ENCODE measurements around the gene USF2.
"Not testable (repeated sequence)": the region's sequence is repeated elsewhere in the genome, so short reads cannot be mapped to it uniquely, and the experiment has no call there.

The USF2 gene, protein sequence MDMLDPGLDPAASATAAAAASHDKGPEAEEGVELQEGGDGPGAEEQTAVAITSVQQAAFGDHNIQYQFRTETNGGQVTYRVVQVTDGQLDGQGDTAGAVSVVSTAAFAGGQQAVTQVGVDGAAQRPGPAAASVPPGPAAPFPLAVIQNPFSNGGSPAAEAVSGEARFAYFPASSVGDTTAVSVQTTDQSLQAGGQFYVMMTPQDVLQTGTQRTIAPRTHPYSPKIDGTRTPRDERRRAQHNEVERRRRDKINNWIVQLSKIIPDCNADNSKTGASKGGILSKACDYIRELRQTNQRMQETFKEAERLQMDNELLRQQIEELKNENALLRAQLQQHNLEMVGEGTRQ

DNA sequence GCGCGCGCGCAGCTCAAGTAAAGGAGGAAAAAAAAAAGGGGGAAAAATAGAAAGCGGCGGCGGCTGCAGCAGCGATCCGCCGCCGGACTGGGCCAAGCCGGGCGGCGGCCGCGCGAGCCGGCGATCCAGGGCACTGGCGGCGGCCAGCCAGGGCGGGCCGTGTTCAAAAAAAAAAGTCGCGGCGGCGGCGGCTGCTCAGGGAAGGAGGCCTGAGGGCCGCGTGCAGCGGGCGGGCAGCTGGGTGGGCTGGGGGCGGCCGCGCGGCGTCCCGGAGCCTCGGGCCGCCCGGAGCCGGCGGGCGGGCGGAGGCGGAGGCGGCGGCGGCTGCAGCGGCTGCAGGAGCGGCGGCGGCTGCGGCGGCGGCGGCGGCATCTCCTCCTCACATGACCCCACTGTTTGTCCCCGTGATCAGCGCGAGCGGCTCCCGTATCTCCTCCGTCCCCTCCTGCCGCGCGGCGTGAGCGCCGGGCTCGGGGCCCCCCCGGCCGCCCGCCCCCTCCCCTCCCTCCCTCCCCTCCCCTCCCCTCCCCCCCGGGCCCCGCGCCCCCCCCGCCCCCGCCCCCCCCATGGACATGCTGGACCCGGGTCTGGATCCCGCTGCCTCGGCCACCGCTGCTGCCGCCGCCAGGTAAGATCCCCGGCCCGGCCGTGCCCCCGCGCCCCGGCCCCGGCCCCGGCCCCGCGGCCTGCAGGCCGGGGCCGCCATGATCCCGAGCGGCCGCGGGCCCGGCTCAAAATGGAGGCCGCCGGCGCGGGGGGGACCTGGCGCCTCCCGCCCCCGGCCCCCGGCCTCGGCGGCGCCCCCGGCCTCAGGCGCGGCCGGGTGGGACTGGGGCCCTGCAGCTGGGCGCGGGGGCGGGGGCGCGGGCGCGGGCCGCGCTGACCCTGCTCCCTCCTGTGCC lies at the start of gene USF2:
USF2 (plus strand) TSS at position 427 of the 902 bp plus-strand sequence; CDS start at position 567, 140 bp downstream.
- intact Hi-C loops (cut with DNase I): loop anchor here (5.0 kb wide), 1 partner anchor 126 kb away; the partner anchor contains the start of gene FXYD7
- peak; percentile 67 to 95 (median 87) for DNase-seq

DNA sequence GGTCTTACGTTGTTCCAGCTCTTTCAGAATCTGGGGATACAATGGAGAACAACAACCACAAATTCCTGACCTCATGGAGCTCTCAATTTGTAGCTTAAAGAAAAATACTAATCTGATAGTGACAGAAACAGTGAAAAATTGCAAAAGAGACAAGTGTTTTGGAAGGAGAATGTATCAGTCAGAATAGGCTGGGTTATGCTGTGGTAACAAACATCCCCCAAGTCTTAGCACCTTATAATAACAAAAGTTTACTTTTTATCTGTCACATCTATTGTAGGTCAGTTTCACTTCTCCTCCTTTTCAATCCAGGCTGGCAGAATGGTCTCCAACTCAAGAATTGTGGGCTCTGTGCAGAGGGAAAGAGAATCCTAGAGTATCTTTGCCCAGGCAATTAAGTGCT lies 49.8 kb upstream of the USF2 start:
- intact Hi-C loops (cut with DNase I): no loop called here
- no peak for DNase-seq

DNA sequence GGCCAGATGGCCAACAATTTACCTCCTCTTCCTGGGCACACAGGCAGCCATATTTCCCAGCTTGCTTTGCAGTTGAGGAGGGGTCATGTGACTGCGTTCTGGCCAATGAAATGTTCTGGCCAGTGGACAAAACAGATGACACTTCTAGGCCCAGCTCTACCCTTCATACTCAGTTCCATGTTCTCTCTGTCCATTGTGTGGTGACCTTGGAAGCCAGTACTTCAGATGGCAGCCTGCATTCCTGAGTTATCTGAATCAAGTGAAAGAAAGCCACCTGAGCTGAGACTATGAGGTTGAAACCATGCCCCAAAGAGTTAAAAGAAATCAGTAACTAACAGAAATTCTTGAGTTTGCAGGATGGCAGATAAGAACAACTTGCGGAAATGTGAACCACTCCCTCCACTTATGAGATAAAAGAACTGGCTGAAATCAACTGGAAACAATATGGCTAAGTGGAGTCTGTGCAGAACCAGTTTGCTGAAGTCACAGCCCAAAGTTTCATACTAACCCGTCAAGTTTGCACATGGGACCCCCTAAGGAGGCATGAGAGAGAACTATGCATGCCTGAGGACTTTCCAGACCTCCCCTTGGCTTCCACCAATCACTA lies 48.3 kb upstream of the USF2 start:
- DNase-seq: no peak
- intact Hi-C loops (cut with DNase I): no loop called here

DNA sequence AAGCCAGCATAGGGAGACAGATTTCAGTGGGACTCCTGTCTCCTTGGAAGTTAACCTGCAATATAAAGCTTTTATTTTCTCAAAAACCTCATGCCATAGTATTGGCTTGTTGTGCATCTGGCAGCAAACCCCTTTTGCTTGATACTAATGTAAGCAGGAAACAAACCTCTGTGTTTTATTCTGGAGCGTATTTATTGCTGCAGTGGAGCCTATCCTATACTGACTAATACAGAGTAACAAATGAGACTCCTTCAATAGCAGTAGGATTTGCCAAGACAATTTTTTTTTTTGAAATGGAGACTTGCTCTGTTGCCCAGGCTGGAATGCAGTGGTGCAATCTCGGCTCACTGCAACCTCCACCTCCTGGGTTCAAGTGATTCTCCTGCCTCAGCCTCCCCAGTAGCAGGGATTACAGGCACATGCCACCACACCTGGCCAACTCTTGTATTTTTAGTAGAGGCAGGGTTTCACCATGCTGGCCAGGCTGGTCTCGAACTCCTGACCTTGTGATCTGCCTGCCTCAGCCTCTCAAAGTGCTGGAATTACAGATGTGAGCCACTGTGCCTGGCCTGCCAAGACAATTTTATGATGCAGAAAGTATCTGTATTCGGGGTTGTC lies 47.7 kb upstream of the USF2 start:
- DNase-seq; intact Hi-C loops (cut with DNase I): not testable (repeated sequence)

DNA sequence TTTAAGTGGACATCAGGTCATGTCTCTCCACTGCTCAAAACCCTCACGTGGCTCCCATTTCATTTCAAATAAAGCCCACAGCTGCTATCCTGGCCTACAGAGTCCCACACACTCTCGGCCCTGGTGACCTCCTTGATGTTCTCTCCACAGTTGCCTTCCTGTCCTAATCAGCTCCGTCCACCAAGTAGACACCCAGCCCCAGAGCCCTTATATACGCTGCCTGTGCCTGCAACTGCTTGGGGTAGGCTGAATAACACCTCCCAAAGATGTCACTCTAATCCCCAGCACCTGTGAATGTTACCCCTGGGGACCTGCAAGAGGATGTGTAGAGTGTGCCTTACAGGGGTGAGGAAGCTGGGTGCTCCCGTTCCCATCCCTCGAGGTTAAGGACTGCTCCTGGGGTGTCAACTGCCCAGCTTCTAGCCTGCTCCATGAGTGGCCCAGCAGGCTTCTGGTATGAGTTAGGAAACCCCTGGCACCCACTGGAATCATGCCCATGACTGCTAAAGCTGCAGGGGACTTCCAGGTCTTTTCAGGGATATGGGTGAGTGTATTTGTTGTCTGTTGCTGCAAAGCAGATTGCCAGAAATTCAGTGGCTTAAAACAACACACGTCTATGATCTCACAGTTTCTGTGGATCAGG lies 46.3 kb upstream of the USF2 start:
- intact Hi-C loops (cut with DNase I): no loop called here
- DNase-seq: no peak

DNA sequence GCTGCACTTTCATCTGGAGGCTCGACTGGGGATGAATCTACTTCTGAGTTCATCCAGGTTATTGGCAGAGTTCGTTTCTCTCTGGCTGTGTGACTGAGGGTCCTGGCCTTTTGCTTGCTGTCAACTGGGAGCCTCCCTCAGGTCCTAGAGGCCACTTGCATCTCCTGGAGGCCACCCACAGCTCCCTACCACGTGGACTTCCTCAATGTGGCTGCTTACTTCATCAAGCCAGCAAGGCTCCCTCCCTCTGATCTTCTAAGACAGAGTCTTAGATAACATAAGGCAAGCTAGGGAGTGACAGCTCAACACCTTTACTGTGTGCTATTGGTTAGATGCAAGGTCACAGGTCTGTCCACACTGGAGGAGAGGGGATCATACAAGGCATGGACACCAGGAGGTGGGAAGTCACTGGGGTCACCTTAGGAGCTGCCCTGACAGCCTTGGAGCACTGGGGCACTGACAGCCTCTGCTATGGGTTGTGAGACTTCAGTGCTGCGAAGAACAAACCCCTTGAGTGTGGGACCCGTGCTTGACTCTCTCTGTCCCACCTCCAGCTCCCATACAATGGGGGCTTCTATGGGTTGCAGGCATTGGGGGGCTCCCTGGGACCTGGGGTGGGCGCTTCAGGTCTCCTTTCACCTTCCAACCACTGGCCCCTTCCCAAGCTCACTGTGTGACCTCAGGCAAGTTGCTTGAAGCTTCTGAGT lies 45.5 kb upstream of the USF2 start:
- intact Hi-C loops (cut with DNase I): no loop called here
- DNase-seq: no peak

DNA sequence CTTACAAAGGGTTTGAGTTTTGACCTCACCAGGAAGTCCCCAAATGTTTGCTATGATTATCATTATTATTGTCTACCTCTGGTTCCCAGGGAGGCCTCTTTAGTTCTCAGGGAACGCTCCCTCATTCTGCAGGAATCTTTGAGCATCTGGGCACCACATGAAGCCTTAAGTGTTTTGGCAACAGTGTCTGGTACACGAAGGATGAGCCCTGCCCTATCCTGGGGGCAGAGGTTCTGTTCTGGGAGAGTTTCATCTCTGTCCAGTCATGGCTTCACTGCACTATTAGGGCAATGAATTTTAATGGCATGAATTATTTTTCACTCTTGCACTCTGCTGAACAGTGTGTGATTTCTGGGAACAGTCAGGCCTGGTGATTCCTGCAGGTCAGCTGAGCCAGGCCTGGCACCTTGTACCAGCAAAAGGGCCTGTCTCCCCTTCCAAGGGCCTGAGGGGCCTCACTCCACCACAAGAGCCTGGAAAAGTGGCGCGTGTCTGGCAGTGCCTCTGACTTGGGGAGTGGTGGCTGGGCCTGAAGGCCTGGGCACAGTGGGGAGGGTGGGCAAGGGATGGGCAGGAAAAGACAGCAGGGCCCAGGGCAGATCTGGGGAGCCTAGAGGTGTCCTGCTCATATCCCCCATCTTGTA lies 44.8 kb upstream of the USF2 start:
- no peak for DNase-seq
- intact Hi-C loops (cut with DNase I): no loop called here

DNA sequence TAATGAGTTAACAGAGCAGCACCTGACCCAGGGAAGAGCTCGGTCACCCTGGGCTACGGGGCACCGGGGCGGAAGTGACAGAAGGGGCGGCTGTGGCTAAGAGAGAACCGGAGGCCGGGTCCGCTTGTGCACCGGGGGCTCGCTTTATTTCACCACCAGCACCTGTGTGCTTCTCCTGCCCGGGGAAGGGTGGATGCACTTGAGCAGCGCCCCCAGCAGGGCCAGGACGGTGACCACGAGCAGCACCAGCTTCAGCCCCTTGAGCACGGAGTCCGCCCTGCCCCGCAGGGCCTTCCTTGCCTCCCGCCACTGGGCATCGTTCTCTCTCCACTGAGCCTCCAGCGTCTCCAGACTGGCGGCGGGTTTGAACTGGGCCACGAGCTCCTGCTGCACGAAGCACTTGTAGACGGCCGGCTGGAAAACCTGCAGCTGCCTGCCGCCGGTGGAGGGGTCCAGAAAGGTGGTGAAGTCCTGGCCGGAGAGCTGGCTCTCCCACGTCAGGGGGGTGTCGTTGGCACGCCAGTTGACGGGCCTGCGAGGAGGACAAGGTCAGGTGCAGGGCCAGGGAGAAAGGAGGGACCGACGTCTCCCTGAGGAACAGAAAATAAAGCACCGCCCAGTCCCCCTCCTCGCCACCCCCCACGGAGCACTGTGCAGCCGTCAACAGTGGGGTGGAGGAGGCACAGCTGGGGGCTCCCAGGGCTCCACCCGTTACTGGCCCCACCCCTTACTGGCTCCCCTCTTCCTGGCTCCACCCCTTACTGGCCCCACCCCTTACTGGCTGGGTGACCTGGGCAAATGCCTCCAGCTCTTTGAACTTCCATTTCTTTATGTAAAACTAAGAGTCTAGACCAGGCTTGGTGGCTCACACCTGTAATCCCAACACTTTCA lies 43.8 kb upstream of the USF2 start:
- DNase-seq: no peak

DNA sequence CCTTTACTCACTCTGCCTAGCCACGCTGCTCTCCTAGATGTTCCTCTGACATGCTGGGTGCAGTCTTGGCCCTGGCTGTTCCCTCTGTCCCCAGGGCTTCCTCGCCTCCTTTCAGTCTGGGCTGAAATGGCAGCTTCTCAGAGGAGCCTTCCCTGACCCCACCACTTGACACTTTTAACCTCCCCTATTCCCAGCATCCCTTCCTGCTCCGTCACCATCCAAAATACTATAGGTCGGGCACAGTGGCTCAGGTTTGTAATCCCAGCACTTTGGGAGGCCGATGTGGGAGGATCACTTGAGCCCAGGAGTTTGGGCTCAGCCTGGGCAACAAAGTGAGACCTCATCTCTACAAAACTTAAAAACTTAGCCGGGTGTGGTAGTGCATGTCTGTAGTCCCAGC lies 42.8 kb upstream of the USF2 start:
- intact Hi-C loops (cut with DNase I): no loop called here
- no peak for DNase-seq

More for the DNA sequence above, 43.8 kb upstream of the USF2 start:
- intact Hi-C loops (cut with DNase I): no loop called here

DNA sequence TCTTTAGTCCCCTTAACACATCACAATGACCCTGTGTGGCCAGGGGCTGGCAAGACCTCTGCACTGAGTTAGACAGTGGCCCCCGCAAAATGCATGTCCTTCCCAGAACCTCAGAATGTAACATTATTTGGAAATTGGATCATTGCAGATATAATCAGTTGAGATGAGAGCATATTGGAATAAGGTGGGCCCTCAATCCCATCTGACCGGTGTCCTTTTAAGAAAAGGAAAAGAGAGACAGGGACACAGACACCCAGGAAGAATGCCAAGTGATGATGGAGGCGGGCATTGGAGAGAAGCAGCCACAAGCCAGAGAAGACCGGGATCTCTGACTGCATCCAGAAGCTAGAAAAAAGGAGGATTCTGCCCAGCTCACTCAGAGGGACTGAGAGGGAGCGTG lies 42.0 kb upstream of the USF2 start:
- DNase-seq: peak in 1 of 42 donors; percentile 26
- intact Hi-C loops (cut with DNase I): no loop called here

DNA sequence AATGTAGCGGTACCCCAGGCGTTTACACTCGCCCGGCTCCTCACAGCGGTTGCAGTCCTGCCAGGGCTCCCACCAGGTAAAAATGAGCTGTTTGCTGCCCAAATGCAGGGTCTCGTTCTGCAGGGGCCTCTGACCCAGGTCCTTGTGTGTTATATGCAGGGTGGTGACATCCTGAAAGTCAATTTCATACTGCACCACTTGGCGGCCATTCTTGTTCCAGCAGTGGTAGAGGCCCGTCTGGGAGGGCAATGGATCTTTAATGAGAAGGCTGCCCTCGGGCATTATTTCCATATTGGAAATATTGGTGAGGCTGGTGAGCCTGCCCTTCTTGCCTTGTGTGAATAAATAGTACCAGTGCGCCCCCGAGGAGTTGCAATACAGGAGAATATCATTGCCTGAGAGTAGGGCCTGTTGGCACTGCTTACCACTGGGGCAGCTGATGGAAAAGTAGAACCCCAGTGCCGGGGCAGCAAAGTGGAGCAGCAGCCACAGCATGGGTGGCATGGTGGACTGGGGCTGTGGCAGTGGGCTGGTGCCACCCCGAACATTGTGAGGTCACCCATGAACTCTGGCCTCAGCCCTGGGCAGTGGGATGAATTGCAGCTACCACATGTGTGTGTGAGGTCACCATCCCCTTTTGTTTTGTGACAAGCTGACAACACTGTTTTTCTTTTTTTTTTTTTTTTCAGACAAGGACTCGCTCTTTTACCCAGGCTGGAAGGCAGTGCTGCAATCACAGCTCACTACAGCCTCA lies 40.4 kb upstream of the USF2 start, which contains the start of gene FAM187B:
FAM187B (minus strand) TSS at position 563 of the 754 bp plus-strand sequence; CDS start at position 504, 59 bp downstream.
- peak in 34 of 42 donors; percentile 14 to 82 (median 54) for DNase-seq
- intact Hi-C loops (cut with DNase I): no loop called here

DNA sequence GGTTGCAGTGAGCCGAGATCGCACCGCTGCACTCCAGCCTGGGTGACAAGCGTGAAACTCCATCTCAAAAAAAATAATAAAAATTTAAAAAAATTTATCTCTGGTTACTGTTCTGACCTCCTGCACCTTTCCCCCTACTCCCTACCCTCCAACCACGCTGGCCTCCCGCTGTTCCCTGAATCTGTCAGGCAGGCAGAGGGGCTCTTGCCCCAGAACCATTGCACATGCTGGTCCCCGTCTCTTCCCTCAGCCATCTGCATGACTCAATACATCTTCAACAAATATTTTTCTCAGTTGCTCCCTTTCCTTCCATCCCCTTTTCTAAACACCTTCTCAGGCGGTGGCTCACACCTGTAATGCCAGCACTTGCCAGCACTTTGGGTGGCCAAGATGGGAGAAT lies 39.2 kb upstream of the USF2 start:
- no peak for DNase-seq
- intact Hi-C loops (cut with DNase I): no loop called here

DNA sequence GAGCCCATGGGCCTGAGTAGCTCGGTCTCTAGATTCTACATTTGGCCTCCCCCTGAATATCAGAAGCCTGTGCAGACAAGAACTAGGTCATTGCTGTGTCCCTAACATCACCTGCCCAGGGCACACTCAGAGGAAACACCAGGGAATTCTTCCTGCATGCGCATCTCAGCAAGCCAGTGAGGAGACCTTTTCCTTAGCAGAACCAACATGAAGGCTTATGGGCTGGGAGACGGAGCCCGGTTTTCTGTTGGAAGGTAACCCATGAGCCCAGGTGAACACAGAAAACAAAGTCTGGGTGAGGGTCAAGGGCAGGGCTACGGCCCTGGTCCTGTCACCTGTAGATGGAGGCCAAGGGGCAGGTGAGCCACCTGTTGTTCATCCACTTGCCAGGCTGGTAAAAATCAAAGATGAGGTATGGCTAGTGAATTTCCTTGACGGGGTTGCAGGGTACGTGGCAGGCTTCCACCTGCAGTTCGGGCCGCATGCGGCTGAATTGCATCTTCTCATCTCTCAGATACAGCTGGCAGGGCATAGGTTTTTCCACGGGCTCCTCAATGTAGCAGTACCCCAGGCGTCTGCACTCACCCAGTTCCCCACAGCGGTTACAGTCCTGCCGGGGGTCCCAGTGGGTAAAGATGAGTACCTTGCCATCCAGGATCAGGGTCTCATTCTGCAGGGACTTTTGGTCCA lies 36.7 kb upstream of the USF2 start:
- intact Hi-C loops (cut with DNase I): no loop called here
- DNase-seq: no peak

DNA sequence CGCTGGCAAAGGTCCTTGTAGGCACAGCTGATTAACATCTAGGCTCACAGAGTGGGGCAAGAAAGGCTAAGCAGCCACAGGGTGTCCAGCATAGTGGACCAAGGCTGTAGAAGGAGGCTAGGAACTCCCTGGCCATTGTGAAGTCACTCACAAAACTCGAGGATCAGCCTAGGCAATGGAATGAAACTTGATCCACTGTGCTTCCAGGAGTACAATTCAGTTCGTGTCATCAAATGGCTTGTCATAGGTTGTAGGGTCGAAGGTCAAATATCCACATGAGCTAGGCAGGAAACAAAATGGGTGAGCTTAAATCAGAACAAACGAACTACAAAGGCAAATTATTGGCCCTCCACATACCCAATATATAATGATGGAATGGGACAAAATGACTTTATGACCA lies 35.9 kb upstream of the USF2 start:
- DNase-seq: no peak
- intact Hi-C loops (cut with DNase I): no loop called here

DNA sequence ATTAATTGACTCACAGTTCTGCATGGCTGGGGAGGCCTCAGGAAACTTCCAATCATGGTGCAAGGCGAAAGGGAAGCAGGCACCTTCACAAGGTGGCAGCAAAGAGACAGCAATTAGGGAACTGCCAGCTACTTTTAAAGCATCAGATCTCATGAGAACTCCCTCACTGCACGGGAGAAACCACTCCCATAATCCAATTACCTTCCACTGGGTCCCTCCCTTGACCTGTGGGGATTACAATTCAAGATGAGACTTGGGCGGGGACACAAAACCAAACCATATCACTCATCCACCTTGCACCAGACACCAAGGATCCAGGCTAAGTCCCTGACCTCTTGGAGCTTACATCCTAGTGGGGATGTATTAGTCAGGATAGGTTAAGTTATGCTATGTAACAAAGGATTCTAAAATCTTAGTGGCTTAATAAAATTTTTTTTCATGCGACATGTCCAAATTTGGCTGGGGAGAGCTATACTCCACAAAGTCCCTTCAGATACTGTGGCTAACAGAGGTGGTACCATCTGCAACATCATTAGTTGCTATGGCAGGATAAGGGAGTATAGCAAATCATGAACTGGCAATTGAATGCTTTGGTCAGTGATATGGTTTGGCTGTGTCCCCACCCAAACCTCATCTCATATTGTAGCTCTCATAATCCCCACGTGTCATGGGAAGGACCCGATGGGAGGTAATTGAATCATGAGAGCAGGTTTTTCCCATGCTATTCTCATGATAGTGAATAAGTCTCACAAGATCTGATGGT lies 31.9 kb upstream of the USF2 start:
- no peak for DNase-seq

More for the DNA sequence above, 31.9 kb upstream of the USF2 start:
- intact Hi-C loops (cut with DNase I): no loop called here

Measured in head of caudate nucleus (tissue), 42 donors.